ENCODE data around the gene EFHB.

DNA sequence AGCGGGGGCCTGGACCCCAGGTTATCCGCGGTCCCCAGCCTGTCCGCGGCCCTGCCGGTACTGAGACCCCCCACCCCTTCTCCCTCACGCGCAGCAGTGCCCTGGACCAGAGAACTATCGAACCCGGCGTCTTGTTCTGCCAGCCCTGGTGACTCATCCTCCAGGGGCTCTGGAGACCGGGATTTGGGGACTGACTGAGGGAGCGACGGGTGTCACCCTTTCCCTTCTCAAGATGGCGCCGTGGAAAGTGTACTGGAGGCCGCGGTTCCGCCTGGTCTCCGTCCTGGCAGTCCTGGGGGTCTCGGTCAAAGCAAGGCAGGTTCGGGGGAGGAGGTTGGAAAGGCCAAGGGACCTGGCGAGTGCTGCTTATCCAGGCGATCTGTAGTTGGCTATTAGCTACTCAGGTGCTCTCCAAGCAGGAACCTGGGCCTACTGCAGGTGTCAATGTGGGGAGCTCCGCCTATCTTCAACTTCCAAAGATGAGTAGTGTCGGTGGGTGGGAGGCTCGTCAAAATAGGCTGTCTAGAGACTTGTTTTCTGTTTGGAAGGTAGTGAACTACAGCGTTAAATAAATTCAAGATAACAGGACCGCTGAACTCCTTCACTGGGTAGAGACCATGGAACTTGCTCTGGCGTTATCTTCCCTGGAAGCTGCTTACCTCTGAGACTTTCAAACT, 13.7 kb upstream of the EFHB start:
- TF ChIP-seq, protein P1, sequence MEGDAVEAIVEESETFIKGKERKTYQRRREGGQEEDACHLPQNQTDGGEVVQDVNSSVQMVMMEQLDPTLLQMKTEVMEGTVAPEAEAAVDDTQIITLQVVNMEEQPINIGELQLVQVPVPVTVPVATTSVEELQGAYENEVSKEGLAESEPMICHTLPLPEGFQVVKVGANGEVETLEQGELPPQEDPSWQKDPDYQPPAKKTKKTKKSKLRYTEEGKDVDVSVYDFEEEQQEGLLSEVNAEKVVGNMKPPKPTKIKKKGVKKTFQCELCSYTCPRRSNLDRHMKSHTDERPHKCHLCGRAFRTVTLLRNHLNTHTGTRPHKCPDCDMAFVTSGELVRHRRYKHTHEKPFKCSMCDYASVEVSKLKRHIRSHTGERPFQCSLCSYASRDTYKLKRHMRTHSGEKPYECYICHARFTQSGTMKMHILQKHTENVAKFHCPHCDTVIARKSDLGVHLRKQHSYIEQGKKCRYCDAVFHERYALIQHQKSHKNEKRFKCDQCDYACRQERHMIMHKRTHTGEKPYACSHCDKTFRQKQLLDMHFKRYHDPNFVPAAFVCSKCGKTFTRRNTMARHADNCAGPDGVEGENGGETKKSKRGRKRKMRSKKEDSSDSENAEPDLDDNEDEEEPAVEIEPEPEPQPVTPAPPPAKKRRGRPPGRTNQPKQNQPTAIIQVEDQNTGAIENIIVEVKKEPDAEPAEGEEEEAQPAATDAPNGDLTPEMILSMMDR (IDR thresholded peaks at IDR 0.05), result no peak
- no peak for TF ChIP-seq POLR2AphosphoS5 (IDR thresholded peaks at IDR 0.05)
